DLD1 (cell line): Measurements from ENCODE around the gene SYNPO2L.
"Not testable (repeated sequence)": the region's sequence is repeated elsewhere in the genome, so short reads cannot be mapped to it uniquely, and the experiment has no call there.

Experiments
- in situ Hi-C: cut with HindIII; loops from 2 replicates; pipeline ENCODE4 v1.10.0; 2017; ENCODE audit warnings: low sequenced_read_pairs

Gene SYNPO2L, protein sequence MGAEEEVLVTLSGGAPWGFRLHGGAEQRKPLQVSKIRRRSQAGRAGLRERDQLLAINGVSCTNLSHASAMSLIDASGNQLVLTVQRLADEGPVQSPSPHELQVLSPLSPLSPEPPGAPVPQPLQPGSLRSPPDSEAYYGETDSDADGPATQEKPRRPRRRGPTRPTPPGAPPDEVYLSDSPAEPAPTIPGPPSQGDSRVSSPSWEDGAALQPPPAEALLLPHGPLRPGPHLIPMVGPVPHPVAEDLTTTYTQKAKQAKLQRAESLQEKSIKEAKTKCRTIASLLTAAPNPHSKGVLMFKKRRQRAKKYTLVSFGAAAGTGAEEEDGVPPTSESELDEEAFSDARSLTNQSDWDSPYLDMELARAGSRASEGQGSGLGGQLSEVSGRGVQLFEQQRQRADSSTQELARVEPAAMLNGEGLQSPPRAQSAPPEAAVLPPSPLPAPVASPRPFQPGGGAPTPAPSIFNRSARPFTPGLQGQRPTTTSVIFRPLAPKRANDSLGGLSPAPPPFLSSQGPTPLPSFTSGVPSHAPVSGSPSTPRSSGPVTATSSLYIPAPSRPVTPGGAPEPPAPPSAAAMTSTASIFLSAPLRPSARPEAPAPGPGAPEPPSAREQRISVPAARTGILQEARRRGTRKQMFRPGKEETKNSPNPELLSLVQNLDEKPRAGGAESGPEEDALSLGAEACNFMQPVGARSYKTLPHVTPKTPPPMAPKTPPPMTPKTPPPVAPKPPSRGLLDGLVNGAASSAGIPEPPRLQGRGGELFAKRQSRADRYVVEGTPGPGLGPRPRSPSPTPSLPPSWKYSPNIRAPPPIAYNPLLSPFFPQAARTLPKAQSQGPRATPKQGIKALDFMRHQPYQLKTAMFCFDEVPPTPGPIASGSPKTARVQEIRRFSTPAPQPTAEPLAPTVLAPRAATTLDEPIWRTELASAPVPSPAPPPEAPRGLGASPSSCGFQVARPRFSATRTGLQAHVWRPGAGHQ

DNA sequence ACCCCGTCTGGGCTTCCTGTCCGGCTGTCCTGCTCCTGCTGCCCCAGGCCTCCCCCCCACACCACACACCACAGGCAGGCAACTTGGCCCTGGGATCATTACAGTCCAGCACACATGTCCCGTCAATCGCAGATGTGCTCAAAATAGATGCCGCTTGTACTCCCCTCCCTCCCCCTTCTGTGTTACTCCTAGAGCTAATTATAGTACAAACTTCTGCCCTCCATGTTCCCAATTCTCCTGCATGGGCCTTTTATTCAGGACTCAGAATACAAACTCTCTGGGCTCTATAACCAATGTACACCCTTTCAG, at the start of gene SYNPO2L:
TSS of gene SYNPO2L (minus strand) at position 40 of the 309 bp plus-strand sequence. CDS start 107 bp downstream, outside the sequence.
- in situ Hi-C loops = no loop called here

DNA sequence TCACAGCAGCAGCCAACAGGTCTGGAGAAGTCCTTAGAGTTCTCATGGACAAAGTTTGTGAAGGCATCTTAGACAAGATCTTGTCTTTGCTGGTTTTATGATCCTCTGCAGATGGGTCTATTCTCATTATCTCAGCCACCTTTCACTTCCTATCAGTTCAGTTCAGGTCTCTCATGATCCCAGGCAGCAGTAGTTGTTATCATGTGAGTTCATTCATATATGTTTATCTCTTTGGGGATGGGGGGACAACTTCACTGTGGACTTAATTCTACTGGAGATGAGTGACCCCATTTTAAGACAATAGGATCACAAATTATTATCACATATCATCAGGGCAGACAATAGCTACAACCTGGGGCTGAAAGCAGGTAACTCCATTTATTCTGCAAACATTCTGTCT, 48.1 kb upstream of the SYNPO2L start:
- in situ Hi-C loops = not testable (repeated sequence)

DNA sequence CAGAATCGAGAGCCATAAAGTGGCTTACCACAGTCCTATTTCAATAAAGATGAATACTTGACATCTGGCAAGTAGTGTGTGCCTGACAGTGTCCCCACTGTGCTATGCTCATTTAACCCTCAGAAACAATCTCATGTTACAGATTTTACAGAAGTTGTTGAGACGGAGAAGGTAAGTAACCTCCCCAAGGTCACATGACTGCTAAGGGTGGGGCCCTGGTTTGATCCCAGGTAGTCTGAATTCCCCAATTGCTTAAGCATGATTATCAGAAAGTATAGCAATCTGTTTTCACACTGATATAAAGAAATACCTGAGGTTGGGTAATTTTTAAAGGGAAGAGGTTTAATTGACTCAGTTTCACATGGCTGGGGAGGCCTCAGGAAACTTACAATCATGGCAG, 43.0 kb upstream of the SYNPO2L start:
- in situ Hi-C loops = not testable (repeated sequence)

DNA sequence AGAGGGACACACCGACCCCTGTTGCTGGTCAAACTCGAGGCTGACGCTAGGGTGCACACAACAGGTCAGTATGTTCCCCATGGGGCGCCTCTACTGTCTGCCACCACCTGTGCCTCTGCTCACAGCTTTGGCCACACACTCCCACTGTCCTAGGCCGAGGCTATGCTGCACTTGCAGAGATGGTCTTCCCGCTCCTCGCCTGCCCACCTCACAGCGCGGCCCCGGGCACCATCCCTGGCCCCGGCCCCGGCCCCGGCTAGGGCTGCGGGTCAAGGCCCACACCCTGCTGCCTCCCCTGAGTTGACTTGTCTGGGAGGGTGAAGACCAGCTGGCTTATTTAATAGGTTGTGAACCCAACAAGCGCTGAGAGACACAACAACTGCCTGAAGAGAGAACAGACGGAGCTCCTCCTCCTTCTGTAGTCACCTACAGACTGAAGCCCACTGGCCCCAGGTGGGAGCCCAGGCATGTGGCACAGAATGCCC, 41.9 kb upstream of the SYNPO2L start, which contains the start of gene AGAP5:
TSS of gene AGAP5 (minus strand) at position 435 of the 485 bp plus-strand sequence. CDS start at position 81, 354 bp downstream.
- in situ Hi-C loops = not testable (repeated sequence)

DNA sequence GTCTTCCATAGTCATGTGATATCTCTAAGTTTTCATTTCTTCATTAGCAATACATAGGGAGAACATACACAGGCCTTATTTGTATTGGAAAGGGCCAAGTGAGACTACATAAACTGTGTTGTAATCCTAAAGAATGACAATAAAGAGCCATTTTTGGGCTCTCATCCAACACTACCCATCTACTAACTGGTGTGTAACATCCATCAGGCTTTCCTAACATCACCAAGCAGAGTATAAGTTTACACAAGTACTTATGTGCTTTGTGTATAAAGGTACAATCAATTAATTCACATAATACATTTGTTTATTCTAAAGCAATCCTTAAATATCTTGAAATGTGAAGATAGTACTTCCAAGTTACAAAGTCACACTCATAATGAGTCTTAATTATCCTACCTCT, 39.5 kb upstream of the SYNPO2L start:
- in situ Hi-C loops = not testable (repeated sequence)

DNA sequence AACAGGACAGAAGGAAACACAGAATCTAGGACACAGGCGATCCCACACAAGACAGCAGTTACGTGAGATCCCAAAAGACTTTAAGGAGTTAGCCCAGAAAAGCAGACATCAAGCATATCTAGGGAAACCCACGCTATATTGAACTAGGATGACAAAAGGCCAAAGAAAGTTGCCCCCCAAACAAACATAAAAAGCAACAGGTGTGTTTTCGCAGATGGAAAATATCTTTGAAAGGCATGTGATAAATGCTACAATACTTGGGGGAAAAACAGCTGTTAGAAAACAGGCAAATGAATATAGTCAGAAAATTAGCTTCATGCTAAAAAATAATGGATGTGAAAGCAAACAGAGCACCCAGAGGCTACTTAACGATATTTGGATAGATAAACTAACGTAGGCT, 34.9 kb upstream of the SYNPO2L start:
- in situ Hi-C loops = not testable (repeated sequence)

DNA sequence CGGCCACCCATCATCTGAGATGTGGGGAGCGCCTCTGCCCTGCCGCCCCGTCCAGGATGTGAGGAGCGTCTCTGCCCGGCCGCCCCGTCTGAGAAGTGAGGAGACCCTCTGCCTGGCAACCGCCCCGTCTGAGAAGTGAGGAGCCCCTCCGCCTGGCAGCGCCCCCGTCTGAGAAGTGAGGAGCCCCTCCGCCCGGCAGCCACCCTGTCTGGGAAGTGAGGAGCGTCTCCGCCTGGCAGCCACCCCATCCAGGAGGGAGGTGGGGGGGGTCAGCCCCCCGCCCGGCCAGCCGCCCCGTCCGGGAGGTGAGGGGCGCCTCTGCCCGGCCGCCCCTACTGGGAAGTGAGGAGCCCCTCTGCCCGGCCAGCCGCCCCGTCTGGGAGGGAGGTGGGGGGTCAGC, 33.8 kb upstream of the SYNPO2L start:
- in situ Hi-C loops = not testable (repeated sequence)

DNA sequence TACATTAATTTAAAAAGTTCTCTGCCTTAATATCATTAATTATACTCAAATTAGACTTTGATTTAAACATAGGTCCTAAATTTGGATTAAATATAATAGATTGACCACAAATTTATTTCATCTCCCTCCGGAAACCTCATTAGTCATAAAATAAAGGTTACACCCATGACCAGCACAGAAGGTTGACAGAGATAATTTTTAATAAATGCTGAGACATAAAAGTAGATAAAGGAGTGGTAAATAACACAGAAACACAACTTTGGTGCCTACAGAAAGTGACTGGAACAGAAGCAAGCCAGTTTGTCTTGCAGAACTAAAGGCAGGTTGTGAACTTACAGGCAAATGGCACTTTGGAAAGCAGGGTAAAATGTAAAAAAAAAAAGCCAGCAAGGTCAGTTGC, 31.8 kb upstream of the SYNPO2L start:
- in situ Hi-C loops = not testable (repeated sequence)

DNA sequence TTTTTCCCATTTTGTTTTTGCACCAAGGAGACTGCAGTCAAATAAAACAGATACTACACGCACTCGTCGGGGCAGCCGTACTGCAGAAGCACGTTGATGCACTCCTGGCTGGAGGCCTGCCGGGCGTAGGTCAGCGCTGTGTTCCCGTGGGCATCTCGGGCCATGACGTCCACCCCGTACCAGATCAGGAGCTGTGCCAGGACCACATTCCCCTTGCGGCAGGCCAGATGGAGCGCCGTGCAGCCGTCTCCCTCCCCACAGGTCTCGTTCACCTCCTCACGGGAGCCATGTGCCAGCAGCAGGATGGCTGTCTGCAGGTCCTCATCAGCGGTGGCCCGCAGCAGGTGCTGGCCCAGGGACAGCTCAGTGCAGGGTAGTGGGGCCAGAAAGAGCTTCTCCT, 18.7 kb upstream of the SYNPO2L start:
- in situ Hi-C loops = not testable (repeated sequence)

DNA sequence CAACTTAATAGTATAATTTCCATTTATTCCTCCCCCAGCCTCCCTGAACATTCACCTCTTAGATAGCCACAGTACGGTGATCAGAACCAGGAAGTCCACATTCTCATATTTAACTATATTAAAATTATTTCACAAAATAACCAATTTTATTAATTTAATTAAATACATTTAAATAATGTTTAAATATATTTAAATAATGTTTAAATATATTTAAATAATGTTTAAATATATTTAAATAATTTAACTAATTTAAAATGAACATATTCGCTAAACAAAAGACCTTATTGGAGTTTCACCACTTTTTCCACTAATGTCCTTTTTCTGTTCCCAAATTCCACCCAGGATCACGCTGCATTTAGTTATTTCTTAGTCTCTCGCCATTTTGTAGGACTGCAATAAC, 12.5 kb upstream of the SYNPO2L start:
- in situ Hi-C loops = not testable (repeated sequence)

DNA sequence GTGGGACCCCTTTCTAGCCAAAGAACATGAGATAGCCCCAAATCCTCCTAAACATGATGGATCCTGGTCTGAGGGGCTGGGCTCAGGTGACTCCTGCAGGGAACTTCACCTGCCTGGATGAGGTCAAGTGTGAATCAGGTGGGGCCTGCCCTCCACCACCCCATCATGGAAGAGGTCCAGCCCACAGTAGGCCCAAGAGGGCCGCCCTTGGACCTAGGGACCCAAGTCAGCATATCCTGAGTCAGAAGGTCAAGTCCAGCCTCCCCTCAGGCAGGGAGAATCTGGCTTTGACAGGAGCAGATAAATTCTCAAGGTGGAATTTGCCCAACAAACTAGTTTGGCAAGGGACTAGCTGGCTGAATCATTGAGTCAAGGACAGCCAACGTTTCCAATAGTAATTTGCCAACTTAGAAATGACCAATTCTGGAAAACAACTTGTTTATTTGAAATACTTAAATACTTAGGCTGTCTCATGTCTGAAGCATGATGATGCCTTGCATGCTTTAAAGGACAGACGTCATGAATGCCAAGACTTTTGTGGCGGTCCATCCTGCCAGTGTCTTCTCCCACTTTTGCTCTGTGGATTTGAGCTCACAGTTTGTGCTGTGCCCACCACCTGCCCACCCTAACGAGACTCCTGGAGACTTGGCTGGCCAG, 10.5 kb upstream of the SYNPO2L start:
- in situ Hi-C loops = not testable (repeated sequence)

DNA sequence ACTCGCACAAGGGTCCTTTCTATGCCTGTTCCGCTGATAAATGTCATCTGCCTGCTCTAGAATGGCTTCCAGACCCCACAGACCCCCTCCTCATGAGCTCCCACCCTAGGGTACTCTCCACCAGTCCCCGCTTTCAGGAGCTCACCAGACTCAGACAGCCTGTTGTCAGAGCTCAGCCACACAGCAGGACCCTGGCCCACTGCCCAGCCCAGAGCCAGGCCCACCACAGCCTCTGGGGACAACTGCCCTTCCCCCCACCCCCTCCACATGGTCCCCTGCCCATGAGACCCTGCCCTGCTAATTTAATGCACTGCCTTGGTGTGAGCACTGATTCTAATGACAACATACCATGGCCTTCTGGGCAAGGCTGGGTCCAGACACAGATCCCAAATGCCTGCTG, 9.8 kb upstream of the SYNPO2L start:
- in situ Hi-C loops = not testable (repeated sequence)

DNA sequence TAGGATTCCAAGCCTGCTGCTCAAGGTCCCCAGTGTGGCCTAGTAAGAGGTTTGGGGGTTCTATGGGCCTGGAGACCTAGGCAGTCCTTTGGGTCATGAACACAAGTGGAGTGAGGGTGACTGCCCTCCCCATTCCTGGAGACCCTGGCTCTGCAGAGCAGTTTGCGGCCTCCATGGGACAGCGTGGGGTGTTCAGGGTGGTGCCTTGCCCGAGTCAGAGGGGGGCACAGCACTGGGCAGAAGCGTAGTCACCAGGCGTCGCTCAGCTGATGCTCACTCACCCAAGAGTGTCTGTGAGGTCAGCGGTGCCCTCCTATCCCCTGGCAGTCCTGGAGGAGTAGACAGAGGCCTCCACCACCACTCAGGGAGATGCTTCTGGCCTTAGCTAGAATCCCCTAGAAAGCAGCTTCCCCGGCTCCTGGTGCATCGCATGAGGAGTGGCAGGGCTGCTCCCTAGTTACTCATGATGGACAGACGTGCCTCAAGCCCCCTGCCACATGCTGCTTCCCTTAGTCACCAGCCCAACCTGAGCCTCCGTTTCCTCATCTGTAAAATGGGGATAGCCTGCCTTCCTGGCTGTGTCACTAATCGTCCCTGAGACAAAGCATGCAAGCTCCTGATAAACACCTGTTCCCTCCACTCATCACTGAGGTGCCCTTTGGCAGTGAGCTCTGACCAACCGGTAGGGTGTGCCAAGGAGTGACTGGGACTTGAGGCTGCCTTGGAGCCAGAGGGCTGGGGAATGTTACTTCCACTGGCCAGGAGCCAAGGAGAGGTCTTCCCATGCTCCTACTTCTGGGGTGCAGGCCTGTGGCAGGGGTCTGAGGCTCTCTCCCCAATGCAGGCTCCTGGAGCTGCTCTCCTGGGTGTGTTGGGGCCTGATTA, 8.6 kb upstream of the SYNPO2L start:
- in situ Hi-C loops = not testable (repeated sequence)

DNA sequence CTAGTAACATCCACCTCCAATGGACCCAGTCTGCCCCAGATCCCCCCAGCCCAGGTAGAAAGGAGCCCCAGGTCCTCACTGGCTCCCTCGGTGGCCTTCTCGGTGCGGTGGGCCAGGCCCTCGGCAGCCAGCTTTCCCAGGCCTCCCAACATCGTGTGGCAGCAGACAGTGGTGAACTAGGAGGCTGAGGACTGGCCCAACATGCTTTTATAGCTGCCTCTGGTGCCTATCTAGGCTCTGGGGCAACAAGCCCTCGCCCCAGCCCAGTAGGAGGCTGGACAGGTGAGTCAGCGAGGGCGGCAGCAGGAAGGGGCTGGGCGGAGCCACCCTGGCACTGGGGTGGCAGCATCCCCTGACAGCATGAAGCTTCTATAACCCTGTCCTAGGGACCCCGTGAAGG, 7.8 kb upstream of the SYNPO2L start:
- in situ Hi-C loops = not testable (repeated sequence)

DNA sequence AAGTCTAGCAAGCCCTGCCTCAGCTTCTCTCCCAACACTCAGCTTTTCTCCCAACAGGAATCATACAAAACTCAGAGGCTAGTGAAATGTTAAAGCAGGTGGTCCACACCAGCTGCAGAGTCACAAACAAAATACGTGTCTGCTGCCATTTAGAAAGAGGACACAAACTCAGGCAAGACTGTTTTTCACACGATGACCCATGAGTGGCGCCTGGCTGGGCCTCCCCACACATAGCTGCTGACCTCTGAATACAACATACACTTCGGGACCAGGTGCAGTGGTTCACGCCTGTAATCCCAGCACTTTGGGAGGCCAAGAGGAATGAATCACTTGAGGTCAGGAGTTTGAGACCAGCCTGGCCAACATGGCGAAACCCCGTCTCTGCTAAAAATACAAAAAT, 6.9 kb upstream of the SYNPO2L start:
- in situ Hi-C loops = not testable (repeated sequence)

DNA sequence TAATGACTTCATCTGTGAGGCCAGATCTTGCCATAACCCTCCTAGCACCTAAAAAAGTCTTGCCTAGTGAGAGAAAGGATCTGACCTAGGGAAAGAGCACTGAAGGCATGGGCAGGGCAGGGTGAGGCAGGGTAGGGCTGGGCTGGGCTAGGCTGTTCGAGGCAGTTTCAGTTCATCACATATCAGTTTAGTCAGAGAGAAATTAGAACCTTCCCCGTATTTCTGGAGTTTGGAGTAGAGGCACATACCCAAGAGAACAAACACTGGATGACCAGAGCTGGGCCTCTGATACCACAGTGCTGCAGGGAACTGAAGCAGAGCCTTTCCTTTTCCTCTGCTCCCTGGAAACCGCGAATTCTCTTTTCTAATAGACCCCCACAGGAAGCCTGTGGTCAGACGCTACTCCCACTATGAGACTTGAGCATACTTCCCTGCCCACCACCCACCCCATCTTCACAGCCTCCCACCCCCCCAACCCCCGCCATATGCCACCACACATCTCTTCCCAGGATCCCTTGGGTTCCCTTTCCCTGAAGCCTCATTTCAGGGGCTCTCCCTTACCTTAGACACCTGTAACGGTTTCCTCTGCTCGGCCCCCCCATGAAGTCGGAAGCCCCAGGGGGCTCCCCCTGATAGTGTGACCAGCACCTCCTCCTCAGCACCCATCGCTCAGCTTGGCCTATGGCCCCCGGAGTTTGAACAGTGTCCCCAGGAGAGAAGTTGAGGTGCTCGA, 406 bp downstream of the SYNPO2L start:
- in situ Hi-C loops = no loop called here

DNA sequence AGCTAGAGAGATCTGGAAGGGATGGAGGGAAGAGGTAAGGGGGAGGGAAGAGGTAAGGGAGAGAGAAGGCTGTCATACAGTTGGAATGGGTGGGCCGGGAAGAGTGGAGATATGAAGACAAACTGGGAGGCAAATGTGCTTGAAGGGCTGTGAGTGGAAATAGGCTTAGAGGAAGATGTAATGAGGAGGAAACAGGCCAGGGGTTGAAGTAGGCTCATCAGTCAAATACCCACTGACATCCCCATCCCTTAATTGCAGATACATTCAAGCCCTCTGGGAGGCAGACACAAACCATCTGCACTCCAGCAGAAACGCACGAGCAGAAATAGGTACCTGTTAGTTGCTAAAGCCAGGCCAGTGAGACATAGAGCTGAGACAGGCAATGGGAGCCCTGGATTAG, 2.1 kb downstream of the SYNPO2L start:
- in situ Hi-C loops = no loop called here

DNA sequence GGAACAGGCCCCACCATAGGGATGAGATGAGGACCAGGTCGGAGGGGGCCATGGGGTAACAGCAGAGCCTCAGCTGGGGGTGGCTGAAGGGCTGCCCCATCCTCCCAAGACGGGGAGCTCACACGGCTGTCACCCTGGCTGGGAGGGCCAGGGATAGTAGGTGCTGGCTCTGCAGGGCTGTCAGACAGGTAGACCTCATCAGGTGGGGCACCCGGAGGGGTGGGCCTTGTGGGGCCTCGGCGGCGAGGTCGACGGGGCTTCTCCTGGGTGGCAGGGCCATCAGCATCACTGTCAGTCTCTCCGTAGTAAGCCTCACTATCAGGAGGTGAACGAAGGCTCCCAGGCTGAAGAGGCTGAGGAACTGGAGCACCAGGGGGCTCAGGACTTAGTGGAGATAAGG, 2.6 kb downstream of the SYNPO2L start:
- in situ Hi-C loops = no loop called here

DNA sequence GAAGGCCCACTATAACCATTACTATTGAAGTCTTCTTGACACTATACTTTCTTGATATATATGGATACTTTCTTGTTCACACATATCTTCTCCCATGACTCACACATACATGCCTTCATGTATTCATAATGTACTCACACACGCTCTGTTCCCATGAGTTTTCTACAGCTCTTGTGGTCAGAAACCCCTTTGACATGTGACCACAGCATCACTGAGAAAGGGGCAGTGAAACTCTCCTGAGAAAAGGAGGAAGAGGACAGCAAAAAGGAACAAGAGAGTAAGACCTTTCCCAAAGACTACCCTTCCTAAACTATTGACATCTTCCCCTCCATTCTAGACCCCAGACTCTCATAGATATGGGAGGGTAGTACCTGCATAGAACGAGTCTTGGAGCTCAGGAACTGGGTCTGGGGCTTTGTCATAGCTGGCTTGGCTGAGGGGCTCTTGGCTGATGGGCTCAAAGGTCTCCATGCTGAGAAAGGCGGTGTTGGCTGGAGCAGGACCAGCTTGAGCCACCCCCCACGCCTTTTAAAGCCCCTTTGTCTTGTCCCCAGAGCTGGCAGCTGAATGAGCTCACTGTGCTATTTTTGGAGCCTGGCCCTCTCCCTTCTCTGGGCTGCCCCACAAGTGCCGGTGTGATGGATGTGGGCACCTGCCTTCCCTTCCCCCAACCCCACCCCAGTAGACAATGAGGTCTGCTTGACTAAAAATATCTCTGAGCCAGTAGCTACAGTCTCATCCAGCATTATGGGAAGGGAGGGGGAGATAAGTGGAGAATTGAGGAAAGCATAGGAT, 5.1 kb downstream of the SYNPO2L start:
- in situ Hi-C loops = no loop called here
